ENCODE data around the gene EPS8L2. TPM values are rescaled to one million over a fixed set of nuclear protein-coding genes. Genes with fewer than 3 reads are reported as not detected.

EPS8L2 gene
- total RNA-seq (ENCODE audit: unreplicated experiment), result 12.7 TPM
- long read RNA-seq, partial matches to known transcripts, result 1 of 2 reads
- long read RNA-seq, other reads (novel, unspliced or antisense), result 0 of 2 reads

GRCh38 chr11:705646-706438, at the start of gene EPS8L2:
EPS8L2 (plus strand) TSS chr11:706231; CDS start chr11:709408, 3,177 bp downstream.
- Mint-ChIP-seq H3K36me3 (ENCODE audit: unreplicated experiment) (no peaks in the 10 kb centered on the region), H3K27me3 (ENCODE audit: unreplicated experiment) (peaks cover 10% of the 10 kb centered on the region), H3K4me1 (ENCODE audit: low read depth, unreplicated experiment) (peaks cover 2% of the 10 kb centered on the region), H3K9me3 (ENCODE audit: unreplicated experiment) (peaks cover 6% of the 10 kb centered on the region), H3K27ac (ENCODE audit: unreplicated experiment) (no peak within 1 kb of the TSS), H3K4me3 (ENCODE audit: unreplicated experiment) (no peak within 1 kb of the TSS)
- no peak for TF ChIP-seq CTCF (IDR thresholded peaks at IDR 0.05; ENCODE audit: partially characterized antibody, unreplicated experiment)
- no peak for DNase-seq

- Mint-ChIP-seq H3K36me3 (ENCODE audit: unreplicated experiment) (no peaks in the 10 kb centered on the region), H3K4me1 (ENCODE audit: low read depth, unreplicated experiment) (no peaks in the 10 kb centered on the region), H3K27me3 (ENCODE audit: unreplicated experiment) (no peaks in the 10 kb centered on the region), H3K27ac (ENCODE audit: unreplicated experiment) (no peak overlapping the region), H3K9me3 (ENCODE audit: unreplicated experiment) (no peaks in the 10 kb centered on the region), H3K4me3 (ENCODE audit: unreplicated experiment) (no peak overlapping the region)
- DNase-seq, result no peak
- TF ChIP-seq CTCF (IDR thresholded peaks at IDR 0.05; ENCODE audit: partially characterized antibody, unreplicated experiment), result no peak
Measured at GRCh38 chr11:656426-656825, 49.6 kb upstream of the EPS8L2 start.

GRCh38 chr11:656866-657265, 49.2 kb upstream of the EPS8L2 start:
- no peaks in the 10 kb centered on the region for H3K4me1 Mint-ChIP-seq (ENCODE audit: low read depth, unreplicated experiment)
- no peak overlapping the region for H3K27ac Mint-ChIP-seq (ENCODE audit: unreplicated experiment)
- H3K36me3 Mint-ChIP-seq (ENCODE audit: unreplicated experiment), result no peaks in the 10 kb centered on the region
- no peak for DNase-seq
- H3K27me3 Mint-ChIP-seq (ENCODE audit: unreplicated experiment), result no peaks in the 10 kb centered on the region
- H3K4me3 Mint-ChIP-seq (ENCODE audit: unreplicated experiment), result no peak overlapping the region
- no peak for TF ChIP-seq CTCF (IDR thresholded peaks at IDR 0.05; ENCODE audit: partially characterized antibody, unreplicated experiment)
- no peaks in the 10 kb centered on the region for H3K9me3 Mint-ChIP-seq (ENCODE audit: unreplicated experiment)

GRCh38 chr11:657691-658126, 48.3 kb upstream of the EPS8L2 start:
- H3K27ac Mint-ChIP-seq (ENCODE audit: unreplicated experiment), result no peak overlapping the region
- DNase-seq, result no peak
- H3K9me3 Mint-ChIP-seq (ENCODE audit: unreplicated experiment), result no peaks in the 10 kb centered on the region
- H3K4me3 Mint-ChIP-seq (ENCODE audit: unreplicated experiment), result no peak overlapping the region
- no peaks in the 10 kb centered on the region for H3K27me3 Mint-ChIP-seq (ENCODE audit: unreplicated experiment)
- no peaks in the 10 kb centered on the region for H3K36me3 Mint-ChIP-seq (ENCODE audit: unreplicated experiment)
- TF ChIP-seq CTCF (IDR thresholded peaks at IDR 0.05; ENCODE audit: partially characterized antibody, unreplicated experiment), result no peak
- no peaks in the 10 kb centered on the region for H3K4me1 Mint-ChIP-seq (ENCODE audit: low read depth, unreplicated experiment)

- Mint-ChIP-seq H3K36me3 (ENCODE audit: unreplicated experiment) (no peaks in the 10 kb centered on the region), H3K4me1 (ENCODE audit: low read depth, unreplicated experiment) (no peaks in the 10 kb centered on the region), H3K27ac (ENCODE audit: unreplicated experiment) (no peak overlapping the region), H3K9me3 (ENCODE audit: unreplicated experiment) (no peaks in the 10 kb centered on the region), H3K27me3 (ENCODE audit: unreplicated experiment) (no peaks in the 10 kb centered on the region), H3K4me3 (ENCODE audit: unreplicated experiment) (no peak overlapping the region)
- TF ChIP-seq CTCF (IDR thresholded peaks at IDR 0.05; ENCODE audit: partially characterized antibody, unreplicated experiment), result no peak
- DNase-seq, result no peak
Measured at GRCh38 chr11:659532-660085, 46.4 kb upstream of the EPS8L2 start.
